SK-N-SH (cell line): Measurements from ENCODE around the gene TP73.

Experiments
- GATA2 ChIP-seq: sonication (generic); formaldehyde crosslinking; IDR thresholded peaks from 2 replicates; pipeline ENCODE4 v1.5.0; 2020; ENCODE audit warnings: mild to moderate bottlenecking, missing genetic modification reagents
- RFX5 ChIP-seq: IDR thresholded peaks from 2 replicates; pipeline ENCODE4 v1.6.1; 2012; ENCODE audit warnings: mild to moderate bottlenecking, improper control_type of control experiment, low read length
- SIN3A ChIP-seq: IDR thresholded peaks from 2 replicates; pipeline ENCODE4 v1.6.1; 2012; ENCODE audit warnings: low read depth, mild to moderate bottlenecking, low read length, moderate library complexity, borderline replicate concordance
- TF ChIP-seq, protein P1 (sequence below): fragments of 200-600 bp; sonication (generic); IDR thresholded peaks from 2 replicates; pipeline ENCODE4 v1.6.1; 2017; ENCODE audit warnings: antibody characterized with exemption, mild to moderate bottlenecking, moderate library complexity

DNA sequence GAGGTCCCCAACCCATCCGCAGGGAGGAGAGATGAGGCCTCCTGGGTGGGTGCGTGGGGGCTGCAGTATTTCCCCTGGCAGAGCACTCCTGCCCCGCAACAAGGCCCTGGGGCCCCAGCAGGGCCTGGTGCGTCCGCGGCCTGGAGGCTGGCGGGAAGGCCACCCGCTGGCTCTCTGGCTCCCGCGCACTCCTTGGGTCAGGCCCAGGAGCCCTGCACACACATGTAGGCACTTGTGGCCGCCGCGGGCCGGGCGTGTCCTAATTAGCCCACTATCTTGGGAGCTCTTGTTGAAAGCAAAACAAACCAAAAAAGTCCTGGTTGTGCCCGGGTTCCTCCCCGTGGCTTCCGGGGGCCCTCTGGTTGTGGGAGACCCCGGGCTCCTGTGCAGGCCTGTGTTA lies 50.2 kb downstream of the TP73 start:
- TF ChIP-seq SIN3A, result no peak
- no peak for TF ChIP-seq RFX5
- TF ChIP-seq GATA2, result no peak
- TF ChIP-seq, protein P1, sequence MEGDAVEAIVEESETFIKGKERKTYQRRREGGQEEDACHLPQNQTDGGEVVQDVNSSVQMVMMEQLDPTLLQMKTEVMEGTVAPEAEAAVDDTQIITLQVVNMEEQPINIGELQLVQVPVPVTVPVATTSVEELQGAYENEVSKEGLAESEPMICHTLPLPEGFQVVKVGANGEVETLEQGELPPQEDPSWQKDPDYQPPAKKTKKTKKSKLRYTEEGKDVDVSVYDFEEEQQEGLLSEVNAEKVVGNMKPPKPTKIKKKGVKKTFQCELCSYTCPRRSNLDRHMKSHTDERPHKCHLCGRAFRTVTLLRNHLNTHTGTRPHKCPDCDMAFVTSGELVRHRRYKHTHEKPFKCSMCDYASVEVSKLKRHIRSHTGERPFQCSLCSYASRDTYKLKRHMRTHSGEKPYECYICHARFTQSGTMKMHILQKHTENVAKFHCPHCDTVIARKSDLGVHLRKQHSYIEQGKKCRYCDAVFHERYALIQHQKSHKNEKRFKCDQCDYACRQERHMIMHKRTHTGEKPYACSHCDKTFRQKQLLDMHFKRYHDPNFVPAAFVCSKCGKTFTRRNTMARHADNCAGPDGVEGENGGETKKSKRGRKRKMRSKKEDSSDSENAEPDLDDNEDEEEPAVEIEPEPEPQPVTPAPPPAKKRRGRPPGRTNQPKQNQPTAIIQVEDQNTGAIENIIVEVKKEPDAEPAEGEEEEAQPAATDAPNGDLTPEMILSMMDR, result no peak
